HCT116 (cell line): Measurements from ENCODE around the gene AMELX. TPM values are rescaled to one million over a fixed set of nuclear protein-coding genes. Genes with fewer than 3 reads are reported as not detected.

Source experiments
- ATAC-seq: fragments of 200-7000 bp; cut with Tn5 transposase; 2 replicates; pipeline ENCODE4 v1.9.1; 2020; ENCODE audit warnings: mild to moderate bottlenecking, moderate library complexity
- BruUV-seq: library from RNA; stranded (reverse); fragments of 400-500 nt; replicated peaks from 2 replicates; lab custom pipeline; 2021; lab: Mats Ljungman, UMichigan
- CTCF ChIA-PET: fragments of 300-600 bp; sonication (Branson Sonifier 250); formaldehyde crosslinking; loops from one replicate; lab custom pipeline; 2021; ENCODE audit warnings: antibody characterized with exemption; lab: Charles Lee
- POLR2A ChIA-PET: fragments of 300-600, 350-600 bp; sonication (Branson Sonifier 250); formaldehyde crosslinking; loops from one replicate; lab custom pipeline; 2021; ENCODE audit warnings: antibody characterized with exemption; lab: Charles Lee
- RAD21 ChIA-PET, 2 experiments: fragments of 300-600 bp; sonication (Branson Sonifier 250); formaldehyde crosslinking; loops; one replicate each; lab custom pipeline; 2023; ENCODE audit warnings: low total read pairs in 2 of 2; ENCODE audit not compliant: uncharacterized antibody in 2 of 2, unreplicated experiment in 2 of 2, low non-redundant PET in 1 of 2; lab: Charles Lee
- DNase-seq: peaks from one replicate; pipeline ENCODE4 v3.0.0-alpha.2; 2010; ENCODE audit warnings: low read depth, low spot score
- H2AFZ ChIP-seq: fragments of 200-600 bp; shearing (Covaris generic), sonication (generic); 2 replicates; pipeline ENCODE4 v1.6.1; 2017; ENCODE audit warnings: low read depth, mixed run types, mixed read lengths, antibody characterized with exemption, low read length; ENCODE audit not compliant: poor library complexity, severe bottlenecking
- H3K27ac ChIP-seq: 2 replicates; pipeline ENCODE4 v1.5.1; 2012; ENCODE audit warnings: low read depth, low read length
- H3K27me3 ChIP-seq: fragments of 200-600 bp; sonication (generic); 2 replicates; pipeline ENCODE4 v1.6.1; 2016; ENCODE audit warnings: mixed run types, low read length, mixed read lengths; ENCODE audit not compliant: insufficient read depth
- H3K36me3 ChIP-seq, 2 experiments: fragments of 200-500 bp in 1 of 2; fragments of 200-600 bp in 1 of 2; sonication (Bioruptor generic) in 1 of 2; sonication (generic) in 1 of 2; 2 replicates each; pipeline versions ENCODE4 v1.5.1 to v1.6.1; 2014 to 2016; ENCODE audit warnings: low read length in 2 of 2, inconsistent platforms in 1 of 2, mixed read lengths in 1 of 2, mixed run types in 1 of 2; ENCODE audit not compliant: insufficient read depth in 2 of 2, control insufficient read depth in 1 of 2
- H3K4me1 ChIP-seq, 2 experiments: fragments of 200-600 bp in 1 of 2; sonication (generic) in 1 of 2; 2 replicates each; pipeline versions ENCODE4 v1.5.1 to v1.6.1; 2012 to 2017; ENCODE audit warnings: low read length in 2 of 2, inconsistent platforms in 1 of 2, mild to moderate bottlenecking in 1 of 2, mixed read lengths in 1 of 2, mixed run types in 1 of 2, moderate library complexity in 1 of 2; ENCODE audit not compliant: insufficient read depth in 2 of 2, control insufficient read depth in 1 of 2
- H3K4me2 ChIP-seq: fragments of 200-600 bp; sonication (generic); 2 replicates; pipeline ENCODE4 v1.6.1; 2017; ENCODE audit warnings: mixed run types, low read length, mixed read lengths
- H3K4me3 ChIP-seq, 2 experiments: fragments of 200-600 bp in 1 of 2; sonication (generic) in 1 of 2; replicated peaks in 1 of 2; 2 replicates each; pipeline ENCODE4 v1.5.1; 2011 to 2016; ENCODE audit warnings: low read length in 2 of 2, control low read depth in 1 of 2, low read depth in 1 of 2, mild to moderate bottlenecking in 1 of 2, mixed read lengths in 1 of 2, mixed run types in 1 of 2
- H3K79me2 ChIP-seq: fragments of 200-600 bp; sonication (generic); 2 replicates; pipeline ENCODE4 v1.6.1; 2017; ENCODE audit warnings: mild to moderate bottlenecking, mixed run types, low read length, moderate library complexity, mixed read lengths; ENCODE audit not compliant: insufficient read depth
- H3K9ac ChIP-seq: fragments of 200-600 bp; sonication (generic); 2 replicates; pipeline ENCODE4 v1.6.1; 2016; ENCODE audit warnings: low read length, mixed read lengths
- H3K9me2 ChIP-seq: fragments of 200-600 bp; sonication (generic), shearing (Covaris generic); 2 replicates; pipeline ENCODE4 v1.6.1; 2017; ENCODE audit warnings: mixed run types, mild to moderate bottlenecking, moderate library complexity; ENCODE audit not compliant: insufficient read depth
- H3K9me3 ChIP-seq, 2 experiments: fragments of 200-500 bp in 1 of 2; fragments of 200-600 bp in 1 of 2; sonication (Bioruptor generic) in 1 of 2; sonication (generic) in 1 of 2; 2 replicates each; pipeline ENCODE4 v1.6.1; 2014 to 2017; ENCODE audit warnings: low read length in 2 of 2, mixed read lengths in 2 of 2, inconsistent platforms in 1 of 2, low read depth in 1 of 2, mild to moderate bottlenecking in 1 of 2, mixed run types in 1 of 2, moderate library complexity in 1 of 2; ENCODE audit not compliant: control insufficient read depth in 1 of 2, insufficient read depth in 1 of 2
- H4K20me1 ChIP-seq: fragments of 200-600 bp; sonication (generic), shearing (Covaris generic); 2 replicates; pipeline ENCODE4 v1.6.1; 2017; ENCODE audit warnings: mixed run types, mild to moderate bottlenecking, moderate library complexity; ENCODE audit not compliant: insufficient read depth
- ATF3 ChIP-seq: IDR thresholded peaks from 2 replicates; pipeline ENCODE4 v1.6.1; 2012
- CBX3 ChIP-seq: IDR thresholded peaks from 2 replicates; pipeline ENCODE4 v1.6.1; 2012; ENCODE audit warnings: low read depth
- CEBPB ChIP-seq: IDR thresholded peaks from 2 replicates; pipeline ENCODE4 v1.6.1; 2012; ENCODE audit warnings: low read depth
- CTCF ChIP-seq, 3 experiments: fragments of 200-600 bp in 1 of 3; sonication (generic) in 1 of 3; IDR thresholded peaks in 2 of 3; conservative IDR thresholded peaks in 1 of 3; 2 replicates each; pipeline ENCODE4 v1.5.1; 2012 to 2017; ENCODE audit warnings: low read depth in 2 of 3, low read length in 2 of 3, antibody characterized with exemption in 1 of 3, borderline replicate concordance in 1 of 3, control low read depth in 1 of 3, mild to moderate bottlenecking in 1 of 3, mixed read lengths in 1 of 3, mixed run types in 1 of 3, moderate library complexity in 1 of 3; ENCODE audit not compliant: insufficient read depth in 1 of 3
- EGR1 ChIP-seq: IDR thresholded peaks from 2 replicates; pipeline ENCODE4 v1.6.1; 2012; ENCODE audit warnings: low read depth
- ELF1 ChIP-seq: IDR thresholded peaks from 2 replicates; pipeline ENCODE4 v1.6.1; 2012; ENCODE audit warnings: low read depth, borderline replicate concordance
- EZH2 ChIP-seq: fragments of 200-600 bp; sonication (generic); IDR thresholded peaks from 2 replicates; pipeline ENCODE4 v1.6.1; 2017; ENCODE audit warnings: antibody characterized with exemption, mixed run types
- EZH2phosphoT487 ChIP-seq: fragments of 200-600 bp; IDR thresholded peaks from 2 replicates; pipeline ENCODE4 v1.6.1; 2018; ENCODE audit warnings: antibody characterized with exemption, borderline replicate concordance
- JUND ChIP-seq: IDR thresholded peaks from 2 replicates; pipeline ENCODE4 v1.6.1; 2012
- MAX ChIP-seq: IDR thresholded peaks from 2 replicates; pipeline ENCODE4 v1.6.1; 2012
- SIN3A ChIP-seq: IDR thresholded peaks from 2 replicates; pipeline ENCODE4 v1.6.1; 2012; ENCODE audit warnings: low read depth
- SP1 ChIP-seq: IDR thresholded peaks from 2 replicates; pipeline ENCODE4 v1.6.1; 2012; ENCODE audit warnings: low read depth
- SRF ChIP-seq: IDR thresholded peaks from 2 replicates; pipeline ENCODE4 v1.6.1; 2012; ENCODE audit warnings: low read depth
- YY1 ChIP-seq: IDR thresholded peaks from 2 replicates; pipeline ENCODE4 v1.6.1; 2011; ENCODE audit warnings: low read length, low read depth, moderate library complexity, mild to moderate bottlenecking; ENCODE audit not compliant: insufficient replicate concordance; ENCODE audit errors: extremely low read depth
- ZBTB33 ChIP-seq: IDR thresholded peaks from 2 replicates; pipeline ENCODE4 v1.6.1; 2011; ENCODE audit warnings: mild to moderate bottlenecking, low read length, moderate library complexity; ENCODE audit not compliant: insufficient replicate concordance; ENCODE audit errors: extremely low read depth
- ZFX ChIP-seq: fragments of 450-650 bp; IDR thresholded peaks from 2 replicates; pipeline ENCODE4 v1.6.1; 2017
- ZNF274 ChIP-seq: fragments of 200-500 bp; sonication (Bioruptor generic); IDR thresholded peaks from 2 replicates; pipeline ENCODE4 v1.6.1; 2014; ENCODE audit warnings: mild to moderate bottlenecking, low read depth, low read length, inconsistent platforms
- intact Hi-C: fragments of 100-400 bp; cut with micrococcal nuclease; formaldehyde crosslinking; loops from 2 replicates; pipeline ENCODE4 v1.10.0; 2022
- total RNA-seq: library from RNA; stranded (reverse); gene quantifications from one replicate; pipeline ENCODE4 v1.2.1, GENCODE V29; 2021; ENCODE audit not compliant: unreplicated experiment

The AMELX gene
- total RNA-seq, 1 experiment from 2014 or later = not detected

- intact Hi-C loops = no loop called here
- no peaks in the 10 kb centered on the region for H3K4me1 ChIP-seq
- H3K9ac ChIP-seq = no peak overlapping the region
- no peak overlapping the region for H3K4me2 ChIP-seq
- H3K4me3 ChIP-seq = no peak overlapping the region
- ChIA-PET RAD21 (no interaction called here), POLR2A (no interaction called here), CTCF (no interaction called here)
- H3K36me3 ChIP-seq = no peaks in the 10 kb centered on the region
- H4K20me1 ChIP-seq = no peaks in the 10 kb centered on the region
- TF ChIP-seq MAX = no peak
- TF ChIP-seq CEBPB = no peak
- TF ChIP-seq JUND = no peak
- no peak for TF ChIP-seq ZFX
- no peak for TF ChIP-seq EZH2
- TF ChIP-seq EGR1 = no peak
- no peak for TF ChIP-seq ATF3
- TF ChIP-seq ZNF274 = no peak
- no peak for TF ChIP-seq SP1
- TF ChIP-seq YY1 = no peak
- no peak for TF ChIP-seq EZH2phosphoT487
- no peak for TF ChIP-seq SRF
- H3K9me2 ChIP-seq = no peaks in the 10 kb centered on the region
- no peak overlapping the region for H2AFZ ChIP-seq
- no peaks in the 10 kb centered on the region for H3K9me3 ChIP-seq
- no peak for DNase-seq
- no TSS peak for BruUV-seq
- no peaks in the 10 kb centered on the region for H3K27me3 ChIP-seq
- no peak overlapping the region for H3K27ac ChIP-seq
- ATAC-seq = no peak
- no peaks in the 10 kb centered on the region for H3K79me2 ChIP-seq
Observed at GRCh38 chrX:11298600-11298999, 5.4 kb downstream of the AMELX start.

GRCh38 chrX:11304829-11305228 lies 11.6 kb downstream of the AMELX start:
- ChIA-PET CTCF (no interaction called here), RAD21 (no interaction called here), POLR2A (no interaction called here)
- Histone ChIP-seq H3K79me2 (no peaks in the 10 kb centered on the region), H3K4me2 (no peak overlapping the region), H4K20me1 (no peaks in the 10 kb centered on the region), H3K4me3 (no peak overlapping the region), H3K36me3 (no peaks in the 10 kb centered on the region), H3K27me3 (0 out of 2 replicates have a peak, but pooled peaks cover 3% of the 10 kb centered on the region), H3K9me3 (no peaks in the 10 kb centered on the region), H3K27ac (no peak overlapping the region), H2AFZ (no peak overlapping the region), H3K9ac (no peak overlapping the region), H3K9me2 (no peaks in the 10 kb centered on the region), H3K4me1 (no peaks in the 10 kb centered on the region)
- DNase-seq (no peak), ATAC-seq (no peak)
- intact Hi-C loops = no loop called here
- no TSS peak for BruUV-seq
- TF ChIP-seq CTCF (IDR thresholded peaks at IDR 0.05 in 2 of 3, conservative IDR thresholded peaks at IDR 0.05 in 1 of 3; ENCODE audit: borderline replicate concordance in 1 of 3, insufficient read depth in 1 of 3, low read depth in 2 of 3, low read length in 2 of 3) (no peak), EZH2 (no peak), ELF1 (no peak), ZNF274 (no peak), SIN3A (no peak), EZH2phosphoT487 (no peak), SP1 (no peak), ZBTB33 (no peak), YY1 (no peak), ATF3 (no peak), SRF (no peak), CBX3 (no peak), EGR1 (no peak)
